BJ (cell line): ENCODE results near the gene SRSF8. TPM values are rescaled to one million over a fixed set of nuclear protein-coding genes. Genes with fewer than 3 reads are reported as not detected.

Experiments used
- CTCF ChIA-PET: fragments of 350-600 bp; formaldehyde crosslinking; extraction: SDS; loops from one replicate; lab custom pipeline; 2021; ENCODE audit warnings: antibody characterized with exemption, inconsistent platforms; lab: Yijun Ruan, JAX
- POLR2A ChIA-PET: fragments of 300-600 bp; sonication (Branson Sonifier 250); formaldehyde crosslinking; extraction: SDS; loops from one replicate; lab custom pipeline; 2021; ENCODE audit warnings: antibody characterized with exemption; lab: Charles Lee
- DNase-seq: peaks from one replicate; pipeline ENCODE4 v3.0.0-alpha.2; 2011; ENCODE audit warnings: low read depth
- H3K27me3 ChIP-seq: 2 replicates; pipeline ENCODE4 v1.6.0; 2011; ENCODE audit warnings: low read length; ENCODE audit not compliant: control insufficient read depth, insufficient read depth
- H3K36me3 ChIP-seq: 2 replicates; pipeline ENCODE4 v1.5.1; 2011; ENCODE audit warnings: low read length; ENCODE audit not compliant: control insufficient read depth, insufficient read depth
- H3K4me3 ChIP-seq: 2 replicates; pipeline ENCODE4 v1.5.1; 2011; ENCODE audit warnings: low read depth, mild to moderate bottlenecking, control low read depth, low read length
- polyA plus RNA-seq: library from polyadenylated mRNA; depleted of rRNA; stranded (reverse); fragments of >200 nt; gene quantifications from 2 replicates; pipeline ENCODE4 v1.2.3, GENCODE V29; 2011
- TF ChIP-seq, protein P1 (sequence below): IDR thresholded peaks from 2 replicates; pipeline ENCODE4 v1.5.1; 2011; ENCODE audit warnings: low read depth, mild to moderate bottlenecking, control low read depth, inconsistent platforms, low read length, moderate library complexity; ENCODE audit not compliant: insufficient read depth

Gene SRSF8
- polyA plus RNA-seq, 1 experiment = 18.9 TPM

GRCh38 chr11:95076416-95076815 is 9.7 kb downstream of the SRSF8 start:
- peaks cover 3% of the 10 kb centered on the region for H3K27me3 ChIP-seq
- no peak for DNase-seq
- H3K36me3 ChIP-seq = no peaks in the 10 kb centered on the region
- TF ChIP-seq, protein P1, sequence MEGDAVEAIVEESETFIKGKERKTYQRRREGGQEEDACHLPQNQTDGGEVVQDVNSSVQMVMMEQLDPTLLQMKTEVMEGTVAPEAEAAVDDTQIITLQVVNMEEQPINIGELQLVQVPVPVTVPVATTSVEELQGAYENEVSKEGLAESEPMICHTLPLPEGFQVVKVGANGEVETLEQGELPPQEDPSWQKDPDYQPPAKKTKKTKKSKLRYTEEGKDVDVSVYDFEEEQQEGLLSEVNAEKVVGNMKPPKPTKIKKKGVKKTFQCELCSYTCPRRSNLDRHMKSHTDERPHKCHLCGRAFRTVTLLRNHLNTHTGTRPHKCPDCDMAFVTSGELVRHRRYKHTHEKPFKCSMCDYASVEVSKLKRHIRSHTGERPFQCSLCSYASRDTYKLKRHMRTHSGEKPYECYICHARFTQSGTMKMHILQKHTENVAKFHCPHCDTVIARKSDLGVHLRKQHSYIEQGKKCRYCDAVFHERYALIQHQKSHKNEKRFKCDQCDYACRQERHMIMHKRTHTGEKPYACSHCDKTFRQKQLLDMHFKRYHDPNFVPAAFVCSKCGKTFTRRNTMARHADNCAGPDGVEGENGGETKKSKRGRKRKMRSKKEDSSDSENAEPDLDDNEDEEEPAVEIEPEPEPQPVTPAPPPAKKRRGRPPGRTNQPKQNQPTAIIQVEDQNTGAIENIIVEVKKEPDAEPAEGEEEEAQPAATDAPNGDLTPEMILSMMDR = no peak
- no peak overlapping the region for H3K4me3 ChIP-seq
- POLR2A ChIA-PET = interaction anchor here (1.3 kb wide), 1 partner anchor 9 kb away, joined by 4 read pairs; no protein-coding TSS in a partner anchor
- CTCF ChIA-PET = interaction anchor here (1.3 to 1.8 kb wide), 4 partner anchors 9 to 629 kb away, joined by 3 to 5 read pairs (median 4); partner anchors contain the start of gene SRSF8

- CTCF ChIA-PET = interaction anchor here (1.3 to 1.8 kb wide), 3 partner anchors 10 to 628 kb away, joined by 3 to 5 read pairs (median 4); partner anchors contain the start of gene SRSF8
- H3K36me3 ChIP-seq = no peaks in the 10 kb centered on the region
- TF ChIP-seq, protein P1 = no peak
- H3K4me3 ChIP-seq = no peak overlapping the region
- POLR2A ChIA-PET = interaction anchor here (1.3 kb wide), 1 partner anchor 8 kb away, joined by 4 read pairs; no protein-coding TSS in a partner anchor
- peaks cover 3% of the 10 kb centered on the region for H3K27me3 ChIP-seq
- no peak for DNase-seq
Observed at GRCh38 chr11:95076981-95077380, 10.3 kb downstream of the SRSF8 start.

GRCh38 chr11:95078526-95078925 is 11.8 kb downstream of the SRSF8 start:
- DNase-seq = no peak
- H3K27me3 ChIP-seq = peaks cover 3% of the 10 kb centered on the region
- POLR2A ChIA-PET = no interaction called here
- TF ChIP-seq, protein P1 = no peak
- no peaks in the 10 kb centered on the region for H3K36me3 ChIP-seq
- no peak overlapping the region for H3K4me3 ChIP-seq
- CTCF ChIA-PET = interaction anchor here (1.0 to 4.3 kb wide), 2 partner anchors 10 to 12 kb away, joined by 3 to 35 read pairs; partner anchors contain the start of gene SRSF8

DNA sequence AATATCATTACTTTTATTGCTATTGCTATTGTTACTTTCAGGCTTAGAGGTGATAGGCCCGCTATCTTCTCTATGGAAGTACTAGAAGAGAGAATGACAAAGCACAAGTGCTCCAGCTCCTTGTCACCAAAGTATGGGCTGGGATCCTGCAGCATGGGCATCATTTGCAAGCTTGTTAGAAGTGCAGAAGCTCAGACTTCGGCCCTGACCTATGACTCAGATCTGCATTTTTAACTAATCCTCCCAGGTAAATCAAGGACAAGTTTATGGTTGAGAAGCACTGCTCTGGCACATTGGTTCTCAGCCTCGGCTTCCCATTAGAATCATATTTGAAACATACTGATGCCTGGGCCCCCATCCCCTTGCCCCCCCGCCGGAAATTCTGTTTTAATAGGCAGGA is 14.3 kb downstream of the SRSF8 start:
- POLR2A ChIA-PET = no interaction called here
- no peaks in the 10 kb centered on the region for H3K36me3 ChIP-seq
- TF ChIP-seq, protein P1 = no peak
- CTCF ChIA-PET = interaction anchor here (0.9 to 4.3 kb wide), 4 partner anchors 8 to 624 kb away, joined by 3 to 35 read pairs (median 3); partner anchors contain the start of gene SRSF8
- peaks cover 3% of the 10 kb centered on the region for H3K27me3 ChIP-seq
- H3K4me3 ChIP-seq = no peak overlapping the region
- no peak for DNase-seq

DNA sequence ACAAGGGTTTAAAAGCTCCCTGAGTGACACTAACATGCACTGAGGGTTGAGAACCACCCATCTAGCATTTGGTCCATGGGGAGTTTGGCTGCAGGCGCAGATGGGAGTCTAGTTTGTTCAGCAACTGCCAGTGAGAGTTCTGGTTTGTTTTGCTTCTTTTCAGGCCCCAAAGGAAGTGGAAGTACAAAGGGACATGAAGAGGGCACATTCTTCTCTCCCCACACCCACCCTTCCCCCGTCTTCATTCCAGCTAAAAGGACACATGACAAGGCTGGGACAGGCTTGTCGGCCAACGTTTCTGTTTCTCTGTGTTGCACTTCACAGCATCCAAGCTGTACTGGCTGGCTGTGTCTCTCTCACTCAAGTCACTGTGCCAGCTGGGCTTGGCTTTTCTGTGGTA is 14.7 kb downstream of the SRSF8 start:
- DNase-seq = no peak
- ChIA-PET CTCF (interaction anchor here (0.9 to 4.3 kb wide), 4 partner anchors 8 to 624 kb away, joined by 3 to 35 read pairs (median 3); partner anchors contain the start of gene SRSF8), POLR2A (no interaction called here)
- H3K4me3 ChIP-seq = no peak overlapping the region
- TF ChIP-seq, protein P1 = no peak
- peaks cover 3% of the 10 kb centered on the region for H3K27me3 ChIP-seq
- no peaks in the 10 kb centered on the region for H3K36me3 ChIP-seq
